ENCODE data around the gene PALS1.

GRCh38 chr14:67225523-67225922, 15.7 kb upstream of the PALS1 start:
- TF ChIP-seq CTCF (conservative IDR thresholded peaks at IDR 0.05; ENCODE audit: low read depth in 2 of 2) (no peak), CREB1 (CRISPR knock-in tag; IDR thresholded peaks at IDR 0.05; ENCODE audit: low read depth) (no peak), JUNB (IDR thresholded peaks at IDR 0.05; ENCODE audit: unreplicated experiment) (no peak)
- TF ChIP-seq, protein P1, sequence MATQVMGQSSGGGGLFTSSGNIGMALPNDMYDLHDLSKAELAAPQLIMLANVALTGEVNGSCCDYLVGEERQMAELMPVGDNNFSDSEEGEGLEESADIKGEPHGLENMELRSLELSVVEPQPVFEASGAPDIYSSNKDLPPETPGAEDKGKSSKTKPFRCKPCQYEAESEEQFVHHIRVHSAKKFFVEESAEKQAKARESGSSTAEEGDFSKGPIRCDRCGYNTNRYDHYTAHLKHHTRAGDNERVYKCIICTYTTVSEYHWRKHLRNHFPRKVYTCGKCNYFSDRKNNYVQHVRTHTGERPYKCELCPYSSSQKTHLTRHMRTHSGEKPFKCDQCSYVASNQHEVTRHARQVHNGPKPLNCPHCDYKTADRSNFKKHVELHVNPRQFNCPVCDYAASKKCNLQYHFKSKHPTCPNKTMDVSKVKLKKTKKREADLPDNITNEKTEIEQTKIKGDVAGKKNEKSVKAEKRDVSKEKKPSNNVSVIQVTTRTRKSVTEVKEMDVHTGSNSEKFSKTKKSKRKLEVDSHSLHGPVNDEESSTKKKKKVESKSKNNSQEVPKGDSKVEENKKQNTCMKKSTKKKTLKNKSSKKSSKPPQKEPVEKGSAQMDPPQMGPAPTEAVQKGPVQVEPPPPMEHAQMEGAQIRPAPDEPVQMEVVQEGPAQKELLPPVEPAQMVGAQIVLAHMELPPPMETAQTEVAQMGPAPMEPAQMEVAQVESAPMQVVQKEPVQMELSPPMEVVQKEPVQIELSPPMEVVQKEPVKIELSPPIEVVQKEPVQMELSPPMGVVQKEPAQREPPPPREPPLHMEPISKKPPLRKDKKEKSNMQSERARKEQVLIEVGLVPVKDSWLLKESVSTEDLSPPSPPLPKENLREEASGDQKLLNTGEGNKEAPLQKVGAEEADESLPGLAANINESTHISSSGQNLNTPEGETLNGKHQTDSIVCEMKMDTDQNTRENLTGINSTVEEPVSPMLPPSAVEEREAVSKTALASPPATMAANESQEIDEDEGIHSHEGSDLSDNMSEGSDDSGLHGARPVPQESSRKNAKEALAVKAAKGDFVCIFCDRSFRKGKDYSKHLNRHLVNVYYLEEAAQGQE (IDR thresholded peaks at IDR 0.05; ENCODE audit: unreplicated experiment): no peak

Measured in GM23338 (cell line).